Neural cell (in vitro differentiated cells): ENCODE measurements around the gene ADK. TPM values are rescaled to one million over a fixed set of nuclear protein-coding genes. Genes with fewer than 3 reads are reported as not detected.

Experiments
- H2AFZ ChIP-seq: fragments of 200-600, 300-800 bp; sonication (generic), shearing (Covaris generic); 2 replicates; pipeline ENCODE4 v1.6.0; 2014; ENCODE audit warnings: low read depth, mild to moderate bottlenecking, antibody characterized with exemption, low read length, moderate library complexity
- H3F3A ChIP-seq: fragments of 200-600 bp; shearing (Covaris generic); 2 replicates; pipeline ENCODE4 v1.6.1; 2016; ENCODE audit warnings: mild to moderate bottlenecking, moderate library complexity, mixed read lengths, antibody characterized with exemption, low read length; ENCODE audit not compliant: insufficient read depth, poor library complexity, severe bottlenecking
- H3K27ac ChIP-seq: fragments of 200-600, 300-800 bp; sonication (generic), shearing (Covaris generic); 2 replicates; pipeline ENCODE4 v1.5.1; 2014; ENCODE audit warnings: mild to moderate bottlenecking, low read length, moderate library complexity
- H3K27me3 ChIP-seq: fragments of 300-800, 200-600 bp; sonication (generic), shearing (Covaris generic); 2 replicates; pipeline ENCODE4 v1.6.0; 2014; ENCODE audit warnings: mild to moderate bottlenecking, low read depth, low read length, moderate library complexity; ENCODE audit not compliant: insufficient read depth
- H3K36me3 ChIP-seq: fragments of 300-800, 200-600 bp; sonication (generic), shearing (Covaris generic); 2 replicates; pipeline ENCODE4 v1.5.1; 2014; ENCODE audit warnings: mild to moderate bottlenecking, antibody characterized with exemption, low read length, moderate library complexity; ENCODE audit not compliant: insufficient read depth
- H3K4me2 ChIP-seq: fragments of 300-800, 200-600 bp; sonication (generic), shearing (Covaris generic); 2 replicates; pipeline ENCODE4 v1.6.0; 2014; ENCODE audit warnings: mild to moderate bottlenecking, low read length
- H3K4me3 ChIP-seq: fragments of 300-800, 200-600 bp; sonication (generic), shearing (Covaris generic); 2 replicates; pipeline ENCODE4 v1.5.1; 2014; ENCODE audit warnings: mild to moderate bottlenecking, low read length, moderate library complexity
- H3K79me2 ChIP-seq: fragments of 200-600 bp; shearing (Covaris generic); replicated peaks from 2 replicates; pipeline ENCODE4 v1.6.0; 2014; ENCODE audit warnings: mild to moderate bottlenecking, low read length, moderate library complexity; ENCODE audit not compliant: insufficient read depth
- H3K9ac ChIP-seq: fragments of 300-800, 200-600 bp; sonication (generic), shearing (Covaris generic); 2 replicates; pipeline ENCODE4 v1.6.1; 2016; ENCODE audit warnings: mild to moderate bottlenecking, low read length, mixed read lengths
- H3K9me2 ChIP-seq: fragments of 200-600 bp; shearing (Covaris generic); 2 replicates; pipeline ENCODE4 v1.6.1; 2016; ENCODE audit warnings: mild to moderate bottlenecking, low read length, mixed read lengths; ENCODE audit not compliant: insufficient read depth
- H3K9me3 ChIP-seq: fragments of 200-600, 300-800 bp; sonication (generic), shearing (Covaris generic); 2 replicates; pipeline ENCODE4 v1.6.1; 2016; ENCODE audit warnings: mild to moderate bottlenecking, mixed run types, low read length, moderate library complexity, mixed read lengths
- H4K20me1 ChIP-seq: fragments of 200-600 bp; shearing (Covaris generic); 2 replicates; pipeline ENCODE4 v1.6.1; 2016; ENCODE audit warnings: mild to moderate bottlenecking, mixed run types; ENCODE audit not compliant: insufficient read depth
- EP300 ChIP-seq: fragments of 450-650 bp; conservative IDR thresholded peaks from 2 replicates; pipeline ENCODE4 v1.6.1; 2014; ENCODE audit warnings: antibody characterized with exemption, mild to moderate bottlenecking, moderate library complexity; ENCODE audit not compliant: poor library complexity, severe bottlenecking
- EZH2 ChIP-seq: fragments of 200-600, 300-800 bp; shearing (Covaris generic), sonication (generic); IDR thresholded peaks from 2 replicates; pipeline ENCODE4 v1.6.1; 2014; ENCODE audit warnings: antibody characterized with exemption, low read length, borderline replicate concordance, mild to moderate bottlenecking; ENCODE audit not compliant: insufficient read depth, poor library complexity, severe bottlenecking
- MXI1 ChIP-seq: fragments of 450-650 bp; conservative IDR thresholded peaks from 2 replicates; pipeline ENCODE4 v1.6.1; 2014; ENCODE audit warnings: antibody characterized with exemption, mild to moderate bottlenecking; ENCODE audit not compliant: poor library complexity, severe bottlenecking
- POLR2AphosphoS5 ChIP-seq: IDR thresholded peaks from 2 replicates; pipeline ENCODE4 v1.6.1; 2012
- RAD21 ChIP-seq: fragments of 450-650 bp; conservative IDR thresholded peaks from 2 replicates; pipeline ENCODE4 v1.6.1; 2014; ENCODE audit warnings: antibody characterized with exemption, mild to moderate bottlenecking, moderate library complexity
- SMC3 ChIP-seq: fragments of 450-650 bp; conservative IDR thresholded peaks from 2 replicates; pipeline ENCODE4 v1.6.1; 2014; ENCODE audit warnings: antibody characterized with exemption, mild to moderate bottlenecking, moderate library complexity; ENCODE audit not compliant: poor library complexity
- TAF1 ChIP-seq: IDR thresholded peaks from 2 replicates; pipeline ENCODE4 v1.6.1; 2012; ENCODE audit warnings: low read depth
- polyA plus RNA-seq: library from polyadenylated mRNA; depleted of rRNA; stranded (reverse); fragments of >200 nt; gene quantifications from 2 replicates; pipeline ENCODE4 v1.2.3, GENCODE V29; 2014
- TF ChIP-seq, protein P1 (sequence below): fragments of 450-650 bp; IDR thresholded peaks from 2 replicates; pipeline ENCODE4 v1.5.1; 2014; ENCODE audit warnings: antibody characterized with exemption, mild to moderate bottlenecking, moderate library complexity; ENCODE audit not compliant: poor library complexity, severe bottlenecking
- TF ChIP-seq, protein P2 (sequence below): IDR thresholded peaks from 2 replicates; pipeline ENCODE4 v1.6.1; 2012; ENCODE audit warnings: borderline replicate concordance

ADK gene
- polyA plus RNA-seq, 1 donor from 2014 or later = 19.5 TPM

DNA sequence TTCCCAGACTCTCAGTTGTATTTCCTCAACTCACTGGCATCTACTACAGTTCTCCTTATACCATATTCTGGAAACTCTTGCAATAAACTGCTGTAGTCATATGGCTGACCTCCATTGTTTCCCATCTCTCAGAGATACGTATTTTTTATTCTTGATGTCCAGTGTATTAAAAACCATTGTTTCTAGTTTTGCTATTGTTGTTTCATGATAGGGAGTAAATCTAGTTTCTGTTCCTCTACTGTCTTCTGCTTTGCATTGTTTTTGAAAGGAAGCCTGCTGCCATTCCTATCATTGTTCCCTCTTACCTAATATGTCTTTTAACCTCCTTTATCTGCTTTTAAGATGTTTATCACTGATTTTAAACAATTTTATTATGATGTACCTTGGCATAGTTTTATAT, 255.0 kb downstream of the ADK start:
- H3K4me2 ChIP-seq = no peak overlapping the region
- H3K9ac ChIP-seq = no peak overlapping the region
- no peak overlapping the region for H2AFZ ChIP-seq
- no peak overlapping the region for H3K4me3 ChIP-seq
- H3K79me2 ChIP-seq = no peaks in the 10 kb centered on the region
- no peaks in the 10 kb centered on the region for H3K9me2 ChIP-seq
- no peak overlapping the region for H3K27ac ChIP-seq
- no peaks in the 10 kb centered on the region for H4K20me1 ChIP-seq
- no peaks in the 10 kb centered on the region for H3K27me3 ChIP-seq
- H3K36me3 ChIP-seq = no peaks in the 10 kb centered on the region
- H3F3A ChIP-seq = no peaks in the 10 kb centered on the region
- no peaks in the 10 kb centered on the region for H3K9me3 ChIP-seq
- TF ChIP-seq, protein P1, sequence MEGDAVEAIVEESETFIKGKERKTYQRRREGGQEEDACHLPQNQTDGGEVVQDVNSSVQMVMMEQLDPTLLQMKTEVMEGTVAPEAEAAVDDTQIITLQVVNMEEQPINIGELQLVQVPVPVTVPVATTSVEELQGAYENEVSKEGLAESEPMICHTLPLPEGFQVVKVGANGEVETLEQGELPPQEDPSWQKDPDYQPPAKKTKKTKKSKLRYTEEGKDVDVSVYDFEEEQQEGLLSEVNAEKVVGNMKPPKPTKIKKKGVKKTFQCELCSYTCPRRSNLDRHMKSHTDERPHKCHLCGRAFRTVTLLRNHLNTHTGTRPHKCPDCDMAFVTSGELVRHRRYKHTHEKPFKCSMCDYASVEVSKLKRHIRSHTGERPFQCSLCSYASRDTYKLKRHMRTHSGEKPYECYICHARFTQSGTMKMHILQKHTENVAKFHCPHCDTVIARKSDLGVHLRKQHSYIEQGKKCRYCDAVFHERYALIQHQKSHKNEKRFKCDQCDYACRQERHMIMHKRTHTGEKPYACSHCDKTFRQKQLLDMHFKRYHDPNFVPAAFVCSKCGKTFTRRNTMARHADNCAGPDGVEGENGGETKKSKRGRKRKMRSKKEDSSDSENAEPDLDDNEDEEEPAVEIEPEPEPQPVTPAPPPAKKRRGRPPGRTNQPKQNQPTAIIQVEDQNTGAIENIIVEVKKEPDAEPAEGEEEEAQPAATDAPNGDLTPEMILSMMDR = no peak
- TF ChIP-seq RAD21 (no peak), POLR2AphosphoS5 (no peak), TAF1 (no peak), MXI1 (no peak), EZH2 (no peak), EP300 (no peak), SMC3 (no peak)
- TF ChIP-seq, protein P2, sequence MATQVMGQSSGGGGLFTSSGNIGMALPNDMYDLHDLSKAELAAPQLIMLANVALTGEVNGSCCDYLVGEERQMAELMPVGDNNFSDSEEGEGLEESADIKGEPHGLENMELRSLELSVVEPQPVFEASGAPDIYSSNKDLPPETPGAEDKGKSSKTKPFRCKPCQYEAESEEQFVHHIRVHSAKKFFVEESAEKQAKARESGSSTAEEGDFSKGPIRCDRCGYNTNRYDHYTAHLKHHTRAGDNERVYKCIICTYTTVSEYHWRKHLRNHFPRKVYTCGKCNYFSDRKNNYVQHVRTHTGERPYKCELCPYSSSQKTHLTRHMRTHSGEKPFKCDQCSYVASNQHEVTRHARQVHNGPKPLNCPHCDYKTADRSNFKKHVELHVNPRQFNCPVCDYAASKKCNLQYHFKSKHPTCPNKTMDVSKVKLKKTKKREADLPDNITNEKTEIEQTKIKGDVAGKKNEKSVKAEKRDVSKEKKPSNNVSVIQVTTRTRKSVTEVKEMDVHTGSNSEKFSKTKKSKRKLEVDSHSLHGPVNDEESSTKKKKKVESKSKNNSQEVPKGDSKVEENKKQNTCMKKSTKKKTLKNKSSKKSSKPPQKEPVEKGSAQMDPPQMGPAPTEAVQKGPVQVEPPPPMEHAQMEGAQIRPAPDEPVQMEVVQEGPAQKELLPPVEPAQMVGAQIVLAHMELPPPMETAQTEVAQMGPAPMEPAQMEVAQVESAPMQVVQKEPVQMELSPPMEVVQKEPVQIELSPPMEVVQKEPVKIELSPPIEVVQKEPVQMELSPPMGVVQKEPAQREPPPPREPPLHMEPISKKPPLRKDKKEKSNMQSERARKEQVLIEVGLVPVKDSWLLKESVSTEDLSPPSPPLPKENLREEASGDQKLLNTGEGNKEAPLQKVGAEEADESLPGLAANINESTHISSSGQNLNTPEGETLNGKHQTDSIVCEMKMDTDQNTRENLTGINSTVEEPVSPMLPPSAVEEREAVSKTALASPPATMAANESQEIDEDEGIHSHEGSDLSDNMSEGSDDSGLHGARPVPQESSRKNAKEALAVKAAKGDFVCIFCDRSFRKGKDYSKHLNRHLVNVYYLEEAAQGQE = no peak

- H3K4me2 ChIP-seq = no peak overlapping the region
- H4K20me1 ChIP-seq = no peaks in the 10 kb centered on the region
- H3K27me3 ChIP-seq = no peaks in the 10 kb centered on the region
- H3F3A ChIP-seq = peaks cover 5% of the 10 kb centered on the region
- TF ChIP-seq EZH2 = no peak
- TF ChIP-seq SMC3 = no peak
- TF ChIP-seq POLR2AphosphoS5 = no peak
- TF ChIP-seq EP300 = no peak
- TF ChIP-seq RAD21 = no peak
- TF ChIP-seq, protein P2 = no peak
- no peak for TF ChIP-seq MXI1
- no peak for TF ChIP-seq TAF1
- TF ChIP-seq, protein P1 = no peak
- no peaks in the 10 kb centered on the region for H3K9me2 ChIP-seq
- no peak overlapping the region for H3K27ac ChIP-seq
- no peak overlapping the region for H2AFZ ChIP-seq
- H3K36me3 ChIP-seq = no peaks in the 10 kb centered on the region
- H3K9ac ChIP-seq = no peak overlapping the region
- no peaks in the 10 kb centered on the region for H3K9me3 ChIP-seq
- no peaks in the 10 kb centered on the region for H3K79me2 ChIP-seq
- H3K4me3 ChIP-seq = no peak overlapping the region
These were observed 264.3 kb downstream of the ADK start for GRCh38 chr10:74415146-74415839.
